H9 (cell line): ENCODE measurements around the gene STPG3. TPM values are rescaled to one million over a fixed set of nuclear protein-coding genes. Genes with fewer than 3 reads are reported as not detected.

Experiments used
- DNase-seq: peaks from one replicate; pipeline ENCODE4 v3.0.0-alpha.2; 2017
- H2AFZ ChIP-seq: one replicate; pipeline ENCODE4 v1.6.1; 2013; ENCODE audit warnings: mild to moderate bottlenecking, low read length, control low read depth, moderate library complexity
- H2AK5ac ChIP-seq: 2 replicates; pipeline ENCODE4 v1.6.1; 2013; ENCODE audit warnings: low read length, control low read depth, mixed read lengths; ENCODE audit not compliant: insufficient read length
- H2BK120ac ChIP-seq: one replicate; pipeline ENCODE4 v1.6.1; 2013; ENCODE audit warnings: low read depth, mild to moderate bottlenecking, low read length, control low read depth, inconsistent platforms; ENCODE audit not compliant: poor library complexity, severe bottlenecking
- H2BK12ac ChIP-seq: 2 replicates; pipeline ENCODE4 v1.6.1; 2013; ENCODE audit warnings: low read length, control low read depth, mixed read lengths, low read depth; ENCODE audit not compliant: insufficient read length
- H2BK15ac ChIP-seq: 2 replicates; pipeline ENCODE4 v1.6.1; 2013; ENCODE audit warnings: low read depth, low read length, control low read depth
- H2BK20ac ChIP-seq: one replicate; pipeline ENCODE4 v1.6.1; 2013; ENCODE audit warnings: low read depth, mild to moderate bottlenecking, low read length, control low read depth, inconsistent platforms; ENCODE audit not compliant: poor library complexity, severe bottlenecking
- H2BK5ac ChIP-seq: 2 replicates; pipeline ENCODE4 v1.6.1; 2013; ENCODE audit warnings: low read length, control low read depth, mixed read lengths; ENCODE audit not compliant: insufficient read length
- H3K14ac ChIP-seq: 2 replicates; pipeline ENCODE4 v1.6.1; 2013; ENCODE audit warnings: low read length, control low read depth; ENCODE audit not compliant: insufficient read depth
- H3K18ac ChIP-seq: 2 replicates; pipeline ENCODE4 v1.6.1; 2013; ENCODE audit warnings: low read depth, mild to moderate bottlenecking, mixed read lengths, low read length, control low read depth; ENCODE audit not compliant: insufficient read length
- H3K23ac ChIP-seq: 2 replicates; pipeline ENCODE4 v1.6.1; 2013; ENCODE audit warnings: low read length, control low read depth, mixed read lengths, low read depth; ENCODE audit not compliant: insufficient read length
- H3K23me2 ChIP-seq: 2 replicates; pipeline ENCODE4 v1.6.1; 2013; ENCODE audit warnings: low read depth, mild to moderate bottlenecking, mixed read lengths, low read length, control low read depth; ENCODE audit not compliant: insufficient read length, poor library complexity, severe bottlenecking
- H3K27ac ChIP-seq: 2 replicates; pipeline ENCODE4 v1.5.1; 2013; ENCODE audit warnings: low read length, control low read depth, mixed read lengths, low read depth; ENCODE audit not compliant: insufficient read length
- H3K27me3 ChIP-seq: 2 replicates; pipeline ENCODE4 v1.6.1; 2013; ENCODE audit warnings: low read length, control low read depth, inconsistent platforms; ENCODE audit not compliant: insufficient read depth
- H3K4ac ChIP-seq: 2 replicates; pipeline ENCODE4 v1.6.1; 2013; ENCODE audit warnings: low read depth, mild to moderate bottlenecking, control low read depth, inconsistent platforms, low read length, moderate library complexity
- H3K4me1 ChIP-seq: 2 replicates; pipeline ENCODE4 v1.6.1; 2013; ENCODE audit warnings: low read length, control low read depth, inconsistent platforms; ENCODE audit not compliant: insufficient read depth
- H3K4me2 ChIP-seq: 2 replicates; pipeline ENCODE4 v1.6.1; 2013; ENCODE audit warnings: low read length, control low read depth, mixed read lengths; ENCODE audit not compliant: insufficient read length, insufficient read depth
- H3K56ac ChIP-seq: 2 replicates; pipeline ENCODE4 v1.6.1; 2013; ENCODE audit warnings: low read depth, mild to moderate bottlenecking, mixed read lengths, low read length, control low read depth; ENCODE audit not compliant: insufficient read length
- H3K79me1 ChIP-seq: 2 replicates; pipeline ENCODE4 v1.6.1; 2013; ENCODE audit warnings: low read depth, mild to moderate bottlenecking, moderate library complexity, low read length, control low read depth, inconsistent platforms; ENCODE audit not compliant: insufficient read depth, poor library complexity, severe bottlenecking
- H3K79me2 ChIP-seq: 2 replicates; pipeline ENCODE4 v1.6.1; 2013; ENCODE audit warnings: low read length, control low read depth, inconsistent platforms; ENCODE audit not compliant: insufficient read depth
- H3K9ac ChIP-seq: 2 replicates; pipeline ENCODE4 v1.6.1; 2013; ENCODE audit warnings: low read length, control low read depth, mixed read lengths; ENCODE audit not compliant: insufficient read length; ENCODE audit errors: extremely low read depth
- H3K9me3 ChIP-seq: one replicate; pipeline ENCODE4 v1.6.1; 2013; ENCODE audit warnings: low read depth, low read length, inconsistent platforms; ENCODE audit not compliant: control insufficient read depth
- H3T11ph ChIP-seq: one replicate; pipeline ENCODE4 v1.6.1; 2013; ENCODE audit warnings: mild to moderate bottlenecking, low read length, control low read depth, inconsistent platforms
- H4K20me1 ChIP-seq: one replicate; pipeline ENCODE4 v1.6.1; 2013; ENCODE audit not compliant: control insufficient read depth, insufficient read length, insufficient read depth
- H4K5ac ChIP-seq: 2 replicates; pipeline ENCODE4 v1.6.1; 2013; ENCODE audit warnings: low read depth, mild to moderate bottlenecking, mixed read lengths, low read length, control low read depth; ENCODE audit not compliant: insufficient read length
- H4K8ac ChIP-seq: replicated peaks from 2 replicates; pipeline ENCODE4 v1.6.1; 2013; ENCODE audit warnings: low read length, control low read depth, mixed read lengths, low read depth; ENCODE audit not compliant: insufficient read length
- H4K91ac ChIP-seq: 2 replicates; pipeline ENCODE4 v1.6.1; 2013; ENCODE audit warnings: low read depth, mild to moderate bottlenecking, moderate library complexity, mixed read lengths, low read length, control low read depth; ENCODE audit not compliant: insufficient read length
- H3K27ac Mint-ChIP-seq, 3 experiments: 2 replicates in 2 of 3; 3 replicates in 1 of 3; pipeline ENCODE4 v1.8.0; 2020 to 2021; ENCODE audit warnings: mixed read lengths in 3 of 3, mild to moderate bottlenecking in 1 of 3, moderate library complexity in 1 of 3
- H3K27me3 Mint-ChIP-seq: 2 replicates; pipeline ENCODE4 v1.8.0; 2021; ENCODE audit warnings: low read depth, mild to moderate bottlenecking, moderate library complexity, mixed read lengths
- H3K36me3 Mint-ChIP-seq, 3 experiments: 2 replicates in 2 of 3; 3 replicates in 1 of 3; pipeline ENCODE4 v1.8.0; 2020 to 2021; ENCODE audit warnings: low read depth in 3 of 3, mixed read lengths in 3 of 3; ENCODE audit not compliant: insufficient read depth in 1 of 3
- H3K4me1 Mint-ChIP-seq, 2 experiments: 2 replicates each; pipeline ENCODE4 v1.8.0; 2020; ENCODE audit warnings: mixed read lengths in 2 of 2
- H3K4me3 Mint-ChIP-seq, 2 experiments: 2 replicates in 1 of 2; 3 replicates in 1 of 2; pipeline ENCODE4 v1.8.0; 2020 to 2021; ENCODE audit warnings: mild to moderate bottlenecking in 2 of 2, mixed read lengths in 2 of 2, moderate library complexity in 1 of 2
- H3K9me3 Mint-ChIP-seq, 2 experiments: 2 replicates in 1 of 2; 3 replicates in 1 of 2; pipeline ENCODE4 v1.8.0; 2020; ENCODE audit warnings: mild to moderate bottlenecking in 2 of 2, mixed read lengths in 2 of 2, moderate library complexity in 1 of 2
- CTCF ChIP-seq: fragments of 200-600 bp; sonication (generic); conservative IDR thresholded peaks from 3 replicates; pipeline ENCODE4 v1.8.0; 2021; ENCODE audit warnings: antibody characterized with exemption, mild to moderate bottlenecking
- whole genome bisulfite sequencing: extraction: QIAGEN DNeasy Blood & Tissue Kit; methylation state at CpG from one replicate; pipeline ENCODE4 v1.1.7; 2013; ENCODE audit warnings: missing lambda C conversion rate, low lambda C conversion rate, mixed read lengths; ENCODE audit not compliant: insufficient read length; ENCODE audit errors: extremely low coverage; 5-methylcytosine and 5-hydroxymethylcytosine counted together
- total RNA-seq: library from RNA; stranded (reverse); gene quantifications from 2 replicates; pipeline ENCODE4 v1.2.1, GENCODE V29; 2021

The STPG3 gene
- total RNA-seq, 1 experiment from 2014 or later: not detected

DNA sequence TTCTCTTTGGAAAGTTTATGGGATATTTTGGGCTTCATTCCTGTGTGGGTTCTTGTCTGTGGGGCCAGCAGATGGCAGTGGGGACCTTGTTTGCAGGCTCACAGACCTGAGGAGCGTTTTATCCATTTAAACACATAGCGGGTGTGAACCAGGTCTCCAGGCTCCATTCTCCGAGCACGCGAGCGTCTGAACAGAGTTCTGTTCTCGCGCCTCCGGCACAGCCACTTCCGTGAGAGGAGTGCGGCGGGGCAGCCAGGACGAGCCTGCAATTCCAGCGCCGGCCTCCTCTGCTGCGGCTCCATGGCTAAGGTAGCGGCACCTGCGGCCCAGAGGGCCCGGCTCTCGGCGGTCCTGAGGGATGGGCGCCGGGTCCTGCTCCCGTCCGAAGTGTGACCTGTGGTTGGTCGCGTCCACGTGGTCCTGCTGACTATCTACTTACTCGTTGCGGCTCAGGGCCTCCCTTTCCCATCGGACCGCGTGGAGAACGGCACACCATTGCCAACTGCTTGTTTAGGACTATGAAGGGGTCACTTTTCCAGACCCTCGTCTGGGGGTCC lies 43.7 kb downstream of the STPG3 start:
- H3K27me3 ChIP-seq: peaks cover 5% of the 10 kb centered on the region; the same call in 1 of the 2 replicates
- Mint-ChIP-seq H3K27ac (peak overlapping the region in 1 of 3 experiments; percentile 84; a peak in 2 of 7 replicates), H3K4me1 (peaks cover 28 to 36% of the 10 kb centered on the region in 2 experiments), H3K27me3 (peaks cover 45% of the 10 kb centered on the region), H3K36me3 (peaks cover 0 to 4% (median 3%) of the 10 kb centered on the region in 3 experiments; a peak in 3 of 7 replicates), H3K9me3 (peaks cover 3 to 6% of the 10 kb centered on the region in 2 experiments), H3K4me3 (peak overlapping the region; percentile 37 to 71; a peak in 4 of 5 replicates)
- no peak overlapping the region for H4K5ac ChIP-seq
- no peak overlapping the region for H3K9ac ChIP-seq
- H3K56ac ChIP-seq: no peak overlapping the region
- no peak overlapping the region for H3K27ac ChIP-seq
- H3K14ac ChIP-seq: no peak overlapping the region
- H2BK5ac ChIP-seq: no peak overlapping the region
- H2BK15ac ChIP-seq: no peak overlapping the region
- no peak overlapping the region for H2BK120ac ChIP-seq
- peaks cover 5% of the 10 kb centered on the region; the same call in 1 of the 2 replicates for H3K4me1 ChIP-seq
- H2AK5ac ChIP-seq: no peak overlapping the region
- no peaks in the 10 kb centered on the region for H3K79me1 ChIP-seq
- no peak overlapping the region for H3K4ac ChIP-seq
- peak overlapping the region; percentile 44 for H3K18ac ChIP-seq
- no peaks in the 10 kb centered on the region for H3K79me2 ChIP-seq
- H3K23me2 ChIP-seq: peaks cover 3% of the 10 kb centered on the region
- TF ChIP-seq CTCF: no peak; the same call in 2 of the 3 replicates
- H4K20me1 ChIP-seq: no peaks in the 10 kb centered on the region
- H3K9me3 ChIP-seq: no peaks in the 10 kb centered on the region
- H3T11ph ChIP-seq: no peak overlapping the region
- H2BK12ac ChIP-seq: no peak overlapping the region
- no peak overlapping the region for H4K8ac ChIP-seq
- peak overlapping the region; percentile 37 for H3K4me2 ChIP-seq
- H2AFZ ChIP-seq: no peak overlapping the region
- WGBS: no CpG with 5 or more reads among the region's 35 CpGs
- H4K91ac ChIP-seq: no peak overlapping the region
- no peak overlapping the region for H3K23ac ChIP-seq
- peak; percentile 71 for DNase-seq
- no peak overlapping the region for H2BK20ac ChIP-seq
